Measurements from ENCODE around the gene CASZ1. TPM values are rescaled to one million over a fixed set of nuclear protein-coding genes. Genes with fewer than 3 reads are reported as not detected.

The CASZ1 gene
- total RNA-seq, 1 donor from 2014 or later, result 63.6 TPM

- H3K27ac ChIP-seq, result peak overlapping the region; percentile 60
- TF ChIP-seq CTCF (IDR thresholded peaks at IDR 0.05), result no peak
- ATAC-seq (peak; percentile 5), DNase-seq (no peak)
- no peaks in the 10 kb centered on the region for H3K9me3 ChIP-seq
- H3K4me3 ChIP-seq, result no peak overlapping the region
- no peaks in the 10 kb centered on the region for H3K36me3 ChIP-seq
- H3K4me1 ChIP-seq, result peaks cover 63% of the 10 kb centered on the region
- intact Hi-C loops (cut with DNase I), result no loop called here
- no peaks in the 10 kb centered on the region for H3K27me3 ChIP-seq
Observed at GRCh38 chr1:10677491-10678391, 118.7 kb downstream of the CASZ1 start.

- intact Hi-C loops (cut with DNase I), result no loop called here
- Histone ChIP-seq H3K4me3 (no peak overlapping the region), H3K36me3 (no peaks in the 10 kb centered on the region), H3K9me3 (no peaks in the 10 kb centered on the region), H3K4me1 (peaks cover 56% of the 10 kb centered on the region), H3K27me3 (no peaks in the 10 kb centered on the region), H3K27ac (peak overlapping the region; percentile 55)
- TF ChIP-seq CTCF (IDR thresholded peaks at IDR 0.05), result no peak
- DNase-seq, result no peak
- no peak for ATAC-seq
Observed at GRCh38 chr1:10676963-10677362, 119.5 kb downstream of the CASZ1 start.

GRCh38 chr1:10675813-10676212 lies 120.6 kb downstream of the CASZ1 start:
- no peaks in the 10 kb centered on the region for H3K36me3 ChIP-seq
- intact Hi-C loops (cut with DNase I), result no loop called here
- no peaks in the 10 kb centered on the region for H3K27me3 ChIP-seq
- peak overlapping the region; percentile 55 for H3K27ac ChIP-seq
- ATAC-seq, result no peak
- TF ChIP-seq CTCF (IDR thresholded peaks at IDR 0.05), result no peak
- H3K9me3 ChIP-seq, result no peaks in the 10 kb centered on the region
- DNase-seq, result no peak
- H3K4me1 ChIP-seq, result peaks cover 56% of the 10 kb centered on the region
- no peak overlapping the region for H3K4me3 ChIP-seq

GRCh38 chr1:10674700-10675609 lies 121.5 kb downstream of the CASZ1 start:
- H3K36me3 ChIP-seq, result no peaks in the 10 kb centered on the region
- H3K4me1 ChIP-seq, result peaks cover 50% of the 10 kb centered on the region
- no peak overlapping the region for H3K4me3 ChIP-seq
- H3K27ac ChIP-seq, result peak overlapping the region; percentile 55
- no peak for TF ChIP-seq CTCF (IDR thresholded peaks at IDR 0.05)
- ATAC-seq, result peak; percentile 54
- intact Hi-C loops (cut with DNase I), result no loop called here
- no peaks in the 10 kb centered on the region for H3K9me3 ChIP-seq
- DNase-seq, result no peak
- no peaks in the 10 kb centered on the region for H3K27me3 ChIP-seq

GRCh38 chr1:10674222-10674621 lies 122.2 kb downstream of the CASZ1 start:
- DNase-seq (no peak), ATAC-seq (no peak)
- H3K27me3 ChIP-seq, result no peaks in the 10 kb centered on the region
- H3K36me3 ChIP-seq, result no peaks in the 10 kb centered on the region
- intact Hi-C loops (cut with DNase I), result no loop called here
- H3K4me1 ChIP-seq, result peaks cover 47% of the 10 kb centered on the region
- H3K27ac ChIP-seq, result peak overlapping the region; percentile 55
- TF ChIP-seq CTCF (IDR thresholded peaks at IDR 0.05), result no peak
- no peaks in the 10 kb centered on the region for H3K9me3 ChIP-seq
- H3K4me3 ChIP-seq, result no peak overlapping the region
